HG03571 (cell line): Measurements from ENCODE around the gene CDK19.
"Not testable (repeated sequence)": the region's sequence is repeated elsewhere in the genome, so short reads cannot be mapped to it uniquely, and the experiment has no call there.

Experiments
- ATAC-seq: cut with Tn5 transposase; IDR thresholded peaks from one replicate; pipeline ENCODE4 v1.9.1; 2021; ENCODE audit not compliant: unreplicated experiment

CDK19 gene

GRCh38 chr6:110814102-110815014 lies 911 bp downstream of the CDK19 start:
- peak; percentile 10 for ATAC-seq

DNA sequence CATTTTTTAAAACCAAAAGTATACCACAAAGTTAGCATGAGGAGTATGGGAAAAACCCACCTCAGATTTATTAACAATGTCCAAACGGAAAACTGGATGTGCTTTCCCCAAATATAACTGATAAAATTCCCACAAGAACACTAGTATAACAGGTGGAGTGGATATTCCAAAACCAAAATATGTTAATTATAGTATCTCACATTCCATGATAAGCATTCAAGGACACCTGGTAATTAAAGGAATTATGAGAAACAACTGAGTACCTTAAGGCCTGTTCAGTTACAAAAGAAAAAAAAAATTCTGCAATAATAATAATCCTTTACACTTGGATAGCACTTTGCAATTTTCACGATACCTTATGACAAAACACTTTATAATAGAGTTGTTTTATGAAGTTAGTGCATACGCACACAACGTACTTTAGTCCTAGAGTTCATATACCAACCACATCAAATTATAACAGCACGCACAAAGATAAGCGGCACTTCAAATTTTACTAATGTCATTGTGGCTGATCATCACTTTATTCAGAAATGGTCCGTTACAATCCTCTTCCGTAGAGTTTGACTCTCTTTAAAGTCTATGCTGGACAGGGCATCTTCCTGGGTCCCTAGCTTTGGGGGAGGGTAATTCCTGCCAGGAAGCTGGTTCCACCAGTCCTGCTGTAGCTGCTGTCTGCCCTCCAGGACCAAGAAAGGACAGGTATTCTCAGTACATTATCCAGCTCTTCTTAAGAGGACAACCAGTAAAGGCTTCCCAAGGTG lies 1.7 kb downstream of the CDK19 start:
- ATAC-seq: no peak

DNA sequence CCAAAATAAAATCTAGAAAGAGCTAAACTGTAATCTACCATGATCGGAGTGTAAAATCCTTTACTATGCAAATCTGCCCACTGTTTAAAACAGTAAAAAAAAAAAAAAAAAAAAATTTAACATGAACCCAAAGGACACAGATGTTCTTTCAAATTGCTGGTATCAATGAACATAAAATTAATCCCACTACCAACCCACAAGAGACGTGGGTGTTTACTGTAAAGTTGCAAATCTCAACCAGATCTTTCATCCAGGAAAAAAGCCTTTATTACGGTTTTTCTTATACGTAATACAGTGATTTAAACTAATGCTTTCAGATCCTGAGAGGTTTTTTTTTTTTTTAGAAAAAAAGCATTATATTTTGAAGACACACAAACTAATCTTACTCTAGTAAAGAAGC lies 2.5 kb downstream of the CDK19 start:
- no peak for ATAC-seq

GRCh38 chr6:110810896-110811586 lies 4.2 kb downstream of the CDK19 start:
- ATAC-seq: peak; percentile 22

GRCh38 chr6:110809792-110810191 lies 5.5 kb downstream of the CDK19 start:
- no peak for ATAC-seq

GRCh38 chr6:110802175-110802574 lies 13.1 kb downstream of the CDK19 start:
- ATAC-seq: not testable (repeated sequence)

GRCh38 chr6:110800839-110801196 lies 14.5 kb downstream of the CDK19 start:
- ATAC-seq: no peak

DNA sequence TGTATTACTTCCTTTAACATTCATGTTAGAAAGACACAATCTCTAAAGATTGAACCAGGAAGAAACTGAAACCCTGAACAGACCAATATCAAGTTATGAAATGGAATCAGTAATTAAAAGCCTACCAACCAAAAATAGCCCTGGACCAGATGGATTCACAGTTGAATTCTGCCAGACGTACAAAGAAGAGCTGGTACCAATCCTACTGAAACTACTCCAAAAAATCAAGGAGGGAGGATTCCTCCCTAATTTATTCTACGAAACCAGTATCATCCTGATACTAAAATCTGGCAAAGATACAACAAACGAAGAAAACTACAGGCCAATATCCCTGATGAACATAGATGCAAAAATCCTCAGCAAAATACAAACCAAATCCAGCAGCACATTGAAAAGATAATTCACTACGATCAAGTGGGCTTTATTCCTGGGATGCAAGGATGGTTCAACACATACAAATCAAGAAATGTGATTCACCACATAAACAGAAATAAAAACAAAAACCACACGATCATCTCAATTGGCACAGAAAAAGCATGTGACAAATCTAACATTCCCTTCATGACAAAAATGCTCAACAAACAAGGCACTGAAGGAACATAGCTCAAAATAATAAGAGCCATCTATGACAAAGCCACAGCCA lies 15.0 kb downstream of the CDK19 start:
- ATAC-seq: no peak

DNA sequence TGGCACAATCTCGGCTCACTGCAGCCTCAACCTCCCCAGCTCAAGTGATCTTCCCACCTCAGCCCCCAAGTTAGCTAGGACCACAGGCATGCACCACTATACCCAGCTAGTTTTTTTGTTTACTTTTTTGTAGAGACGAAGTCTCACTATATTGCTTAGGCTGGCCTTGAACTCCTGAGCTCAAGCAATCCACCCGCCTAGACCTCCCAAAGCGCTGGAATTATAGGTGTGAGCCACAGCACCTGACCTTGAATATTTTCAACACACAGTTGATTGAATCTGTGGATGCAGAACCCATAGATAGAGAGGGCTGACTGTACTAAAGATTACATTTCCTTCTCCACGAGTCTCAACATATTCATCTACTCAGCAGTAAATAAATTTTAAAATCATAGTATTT lies 15.6 kb downstream of the CDK19 start:
- no peak for ATAC-seq

GRCh38 chr6:110799189-110799588 lies 16.1 kb downstream of the CDK19 start:
- ATAC-seq: no peak

DNA sequence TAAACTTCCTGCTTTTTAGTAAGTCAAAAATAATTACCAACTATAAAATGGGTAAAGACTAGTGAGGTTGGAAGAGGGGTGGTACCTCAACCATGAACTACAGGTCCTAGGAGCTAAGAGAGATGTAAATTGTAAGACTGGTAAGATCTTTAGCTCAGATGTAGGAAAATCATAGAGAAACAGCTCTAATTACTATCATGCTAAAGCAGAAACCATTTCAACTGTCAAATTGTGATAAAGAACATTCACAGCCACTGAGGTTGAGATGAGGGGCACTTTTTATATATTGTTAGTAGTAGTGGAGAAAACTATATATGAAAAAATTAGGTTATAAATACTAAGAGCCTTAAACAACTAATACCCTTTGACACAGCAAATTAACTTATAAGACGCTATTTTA lies 20.0 kb downstream of the CDK19 start:
- no peak for ATAC-seq

- ATAC-seq: no peak
Observed at GRCh38 chr6:110786696-110787095, 28.6 kb downstream of the CDK19 start.

DNA sequence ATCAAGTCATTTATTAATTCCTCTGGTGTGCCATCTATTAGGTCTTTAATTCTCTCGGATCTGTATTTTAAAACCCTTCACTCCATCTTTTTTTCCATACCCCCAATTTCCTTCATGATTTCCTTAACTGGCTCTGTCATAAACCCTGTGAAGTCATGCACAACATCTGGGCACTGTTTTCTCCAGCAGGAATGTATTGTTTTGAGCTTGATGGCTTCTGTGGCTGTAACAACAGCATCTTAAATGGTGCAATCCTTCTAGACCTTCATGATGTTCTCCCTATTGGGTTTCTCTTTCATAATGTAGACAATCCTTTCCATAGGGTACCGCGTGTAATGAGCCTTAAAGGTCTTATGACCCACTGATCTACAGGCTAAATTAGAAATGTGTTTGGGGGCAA lies 29.0 kb downstream of the CDK19 start:
- no peak for ATAC-seq

DNA sequence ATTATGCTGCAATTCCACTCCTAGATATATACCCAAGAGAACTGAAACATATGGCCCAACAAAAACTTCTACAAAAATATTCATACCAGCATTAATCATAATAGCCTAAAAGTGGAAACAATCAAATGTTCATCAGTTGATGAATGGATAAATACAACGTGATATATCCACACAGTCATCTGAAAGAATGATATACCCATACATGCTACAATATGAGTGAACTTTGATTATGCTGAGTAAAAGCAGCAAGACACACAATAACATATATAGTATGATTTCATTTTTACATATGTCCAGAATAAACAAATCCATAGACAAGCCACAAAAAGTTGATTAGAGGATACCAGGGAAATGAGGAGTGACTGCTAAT lies 30.7 kb downstream of the CDK19 start:
- ATAC-seq: peak; percentile 27

GRCh38 chr6:110781522-110782214 lies 33.6 kb downstream of the CDK19 start:
- no peak for ATAC-seq

DNA sequence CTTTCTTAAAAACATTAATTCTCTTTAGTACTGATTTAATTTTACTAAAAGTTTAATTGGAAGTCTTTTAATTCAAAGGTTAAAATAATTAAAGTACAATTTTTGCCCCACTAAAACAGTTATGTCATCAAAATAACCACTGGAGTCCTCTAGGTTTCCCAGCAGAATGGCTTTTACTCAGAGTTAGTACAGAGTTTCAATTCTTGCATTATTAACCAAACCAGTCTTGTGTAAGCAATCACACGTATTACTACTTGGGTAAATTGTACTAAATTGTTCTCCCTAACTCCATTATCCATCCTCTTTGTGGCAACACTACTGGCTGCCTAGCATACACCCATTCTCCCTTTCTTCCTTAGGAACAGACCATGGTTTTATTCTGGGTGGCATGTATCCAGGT lies 36.9 kb downstream of the CDK19 start:
- ATAC-seq: no peak

- ATAC-seq: no peak
Observed at GRCh38 chr6:110777636-110778035, 37.6 kb downstream of the CDK19 start.

- ATAC-seq: no peak
Observed at GRCh38 chr6:110776413-110776812, 38.9 kb downstream of the CDK19 start.

GRCh38 chr6:110769923-110770322 lies 45.3 kb downstream of the CDK19 start:
- ATAC-seq: no peak

DNA sequence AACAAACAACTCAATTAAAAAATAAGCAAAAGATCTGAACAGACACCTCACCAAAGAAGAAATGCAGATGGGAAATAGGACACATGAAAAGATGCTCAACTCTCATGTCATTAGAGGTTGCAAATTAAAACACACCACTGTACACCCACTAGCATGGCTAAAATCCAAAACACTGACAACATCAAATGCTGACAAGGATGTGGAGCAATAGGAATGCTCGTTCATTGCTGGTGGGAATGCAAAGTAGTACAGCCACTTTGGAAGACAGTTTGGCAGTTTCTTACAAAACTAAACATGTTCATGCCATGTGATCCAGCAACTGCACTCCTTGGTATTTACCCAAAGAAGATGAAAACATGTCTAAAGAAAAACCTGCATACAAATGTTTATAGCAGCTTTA lies 47.2 kb downstream of the CDK19 start:
- no peak for ATAC-seq

GRCh38 chr6:110761371-110761770 lies 53.9 kb downstream of the CDK19 start:
- ATAC-seq: no peak
